UCSD-AML1 (cell line): ENCODE results near the gene DMRTC2.
A peak's percentile ranks its signal among the peaks of the same experiment; 100 is the strongest.
"Not testable (repeated sequence)": the region's sequence is repeated elsewhere in the genome, so short reads cannot be mapped to it uniquely, and the experiment has no call there.

ENCODE experiments used
- DNase-seq: peaks from one replicate; lab custom pipeline; 2025; ENCODE audit not compliant: unreplicated experiment; lab: John Stamatoyannopoulos, UW

The DMRTC2 gene

GRCh38 chr19:41869374-41869955 is 24.6 kb downstream of the DMRTC2 start:
- no peak for DNase-seq

DNA sequence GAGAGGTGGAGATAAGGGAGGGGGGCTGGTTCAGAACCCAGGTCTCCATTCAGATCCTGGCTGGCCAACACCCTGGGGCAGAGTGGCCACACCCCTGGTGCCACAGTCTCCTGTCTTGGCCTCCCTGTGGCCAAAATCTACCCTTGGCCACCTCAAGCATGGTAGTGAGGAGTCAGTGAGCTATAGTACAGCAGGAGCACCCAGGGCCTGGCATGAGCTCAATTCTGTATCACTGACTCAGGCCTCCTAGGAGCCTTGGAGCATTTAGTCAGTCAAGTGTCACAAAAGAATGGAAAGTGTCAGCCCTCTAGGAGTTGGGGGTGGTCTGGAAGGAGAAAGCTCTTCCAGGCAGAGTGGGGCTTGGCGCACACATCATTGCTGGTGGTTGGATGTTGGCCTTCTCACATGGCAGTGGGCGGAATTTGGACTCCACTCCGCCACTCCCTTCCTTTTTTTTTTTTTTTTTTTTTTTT is 25.6 kb downstream of the DMRTC2 start:
- DNase-seq = no peak

DNA sequence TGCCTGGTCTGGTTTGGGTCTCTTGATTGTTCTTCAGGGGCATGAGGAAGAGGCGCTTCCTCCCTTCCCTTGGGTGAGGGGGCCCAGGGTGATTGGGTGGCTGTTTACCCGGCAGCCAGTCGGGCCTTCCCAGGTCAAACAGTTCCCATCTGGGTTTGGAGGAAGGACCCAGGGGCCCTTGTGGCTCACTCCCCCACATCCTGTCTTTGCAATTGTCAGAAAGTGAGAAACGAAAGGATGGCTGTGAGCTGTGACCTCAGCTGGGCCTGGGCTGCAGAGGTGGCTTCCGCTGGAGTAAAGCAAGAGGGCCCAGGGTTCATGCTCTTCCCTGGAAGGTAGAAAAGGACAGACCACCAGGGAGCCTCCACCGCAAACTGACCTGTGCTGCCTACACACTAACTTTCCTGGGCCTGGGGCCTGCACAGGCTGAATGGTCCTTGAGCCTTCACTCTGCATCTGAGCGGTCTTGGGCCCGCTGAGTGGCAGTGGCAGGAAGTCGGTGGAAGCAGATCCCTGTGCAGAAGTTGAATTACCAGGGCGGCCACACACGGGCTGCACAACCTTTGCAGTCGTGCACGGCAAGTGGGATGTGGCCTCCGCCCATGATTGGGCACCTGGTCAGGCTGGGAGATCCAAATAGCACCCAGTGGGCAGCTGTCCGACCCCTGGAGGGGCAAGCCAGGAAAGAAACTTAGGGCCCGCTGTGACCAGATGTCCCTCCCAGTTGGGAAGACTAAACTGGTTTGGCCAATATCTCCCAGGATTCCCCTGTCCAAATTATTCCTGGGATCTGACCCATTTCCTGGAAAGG is 26.9 kb downstream of the DMRTC2 start:
- peak; percentile 88 for DNase-seq

DNA sequence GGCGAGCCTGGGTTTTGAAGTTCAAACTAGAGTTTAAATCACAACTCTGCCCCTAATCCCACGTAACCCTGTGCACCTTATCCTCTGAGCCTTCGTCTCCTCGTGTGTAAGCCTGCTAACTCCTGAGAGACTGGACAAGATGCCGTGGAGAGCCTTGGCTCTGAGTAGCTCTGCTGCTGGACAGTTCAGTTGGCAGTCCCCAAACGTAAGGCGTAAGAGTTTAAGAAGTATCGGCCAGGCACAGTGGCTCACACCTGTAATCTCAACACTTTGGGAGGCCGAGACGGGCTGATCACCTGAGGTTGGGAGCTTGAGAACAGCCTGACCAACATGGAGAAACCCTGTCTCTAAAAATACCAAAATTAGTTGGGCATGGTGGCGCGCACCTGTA is 27.5 kb downstream of the DMRTC2 start:
- no peak for DNase-seq

DNA sequence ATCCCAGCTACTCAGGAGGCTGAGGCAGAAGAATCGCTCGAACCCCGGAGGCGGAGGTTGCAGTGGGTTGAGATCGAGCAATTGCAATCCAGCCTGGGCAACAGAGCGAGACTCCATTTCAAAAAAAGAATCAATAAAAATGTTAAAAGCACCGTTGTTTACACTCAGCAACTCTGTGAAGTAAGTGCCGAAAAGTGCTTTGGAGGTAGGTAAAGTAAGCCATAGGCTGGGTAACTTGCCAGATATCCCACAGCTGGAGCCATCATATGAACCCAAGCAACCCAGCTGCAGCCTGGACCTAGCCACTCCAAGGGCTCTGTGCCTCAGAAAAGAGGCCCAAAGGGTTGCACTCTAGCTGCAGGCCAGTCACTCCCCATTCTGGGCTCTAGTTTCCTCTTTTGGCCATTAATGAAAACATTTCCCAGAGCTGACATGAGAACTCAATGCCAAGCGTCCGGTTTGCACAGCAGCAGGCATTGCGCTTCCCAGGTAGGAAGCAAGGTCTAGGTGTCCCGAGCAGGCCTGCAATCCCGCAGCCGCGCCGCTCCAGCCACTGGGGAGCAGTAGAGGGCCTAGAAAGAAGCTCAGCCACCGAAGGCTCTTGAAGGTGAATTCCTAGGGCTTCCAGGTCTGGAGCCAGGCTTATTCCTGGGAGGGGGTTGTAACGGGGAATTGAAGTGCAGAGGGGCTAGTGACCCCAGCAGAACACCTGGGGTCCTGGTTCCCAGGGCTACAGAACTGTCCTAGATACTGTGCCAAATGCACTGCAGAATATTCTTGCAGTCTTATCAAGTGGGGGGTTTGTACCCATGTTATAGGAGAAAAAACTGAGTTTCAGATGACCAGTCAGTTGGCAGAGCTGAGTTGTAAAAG is 28.2 kb downstream of the DMRTC2 start:
- DNase-seq = peak; percentile 82

GRCh38 chr19:41875973-41876372 is 31.1 kb downstream of the DMRTC2 start:
- not testable (repeated sequence) for DNase-seq

DNA sequence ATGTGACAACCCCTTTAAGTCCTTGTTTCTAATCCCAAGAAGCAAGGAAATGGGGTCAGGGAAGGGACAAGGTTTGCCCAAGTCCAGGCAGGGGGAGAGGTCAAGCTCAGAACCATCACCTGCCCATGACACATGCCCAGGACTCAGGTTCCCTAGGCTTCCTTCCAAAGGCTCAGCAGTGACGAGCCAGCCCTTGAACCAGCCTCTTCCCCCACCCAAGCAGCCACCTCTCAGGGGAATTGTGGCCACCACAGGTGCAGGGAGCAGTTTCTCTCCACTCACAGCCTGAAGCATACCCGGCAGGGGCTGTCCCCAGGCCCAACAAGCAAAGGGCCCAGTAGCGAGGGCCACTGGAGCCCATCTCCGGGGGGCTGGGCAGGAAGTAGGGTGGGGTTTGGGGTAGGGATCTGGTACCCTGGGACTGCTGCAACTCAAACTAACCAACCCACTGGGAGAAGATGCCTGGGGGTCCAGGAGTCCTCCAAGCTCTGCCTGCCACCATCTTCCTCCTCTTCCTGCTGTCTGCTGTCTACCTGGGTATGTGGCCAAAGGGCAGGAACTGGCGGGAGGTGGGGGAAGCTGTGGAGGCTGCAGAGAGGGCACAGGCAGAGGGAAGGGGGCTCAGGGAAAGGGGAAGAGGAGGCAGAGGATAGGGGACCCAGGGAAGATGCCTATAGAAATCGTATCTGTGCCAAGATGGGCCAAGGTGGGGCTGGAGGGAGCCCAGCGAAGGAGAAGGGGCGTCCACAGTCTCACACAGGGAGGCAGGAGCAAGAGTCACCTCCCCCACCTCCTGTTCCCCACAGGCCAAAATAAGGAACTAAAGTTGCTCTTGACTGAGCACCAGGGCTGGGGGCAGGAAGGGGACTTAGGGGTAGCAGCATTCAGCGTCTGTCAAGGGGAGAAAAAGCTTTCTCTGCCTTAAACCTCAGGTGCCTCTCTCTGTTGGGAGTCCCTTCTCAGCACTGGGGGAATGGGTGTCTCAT is 32.3 kb downstream of the DMRTC2 start, which contains the start of gene CD79A:
TSS of gene CD79A (plus strand) at position 433 of the 986 bp plus-strand sequence. CDS start at position 459, 26 bp downstream.
- DNase-seq = peak; percentile 74

- DNase-seq = peak; percentile 72
These were observed 33.4 kb downstream of the DMRTC2 start for GRCh38 chr19:41877916-41878905.

- DNase-seq = no peak
These were observed 34.2 kb downstream of the DMRTC2 start for GRCh38 chr19:41879080-41879479.

DNA sequence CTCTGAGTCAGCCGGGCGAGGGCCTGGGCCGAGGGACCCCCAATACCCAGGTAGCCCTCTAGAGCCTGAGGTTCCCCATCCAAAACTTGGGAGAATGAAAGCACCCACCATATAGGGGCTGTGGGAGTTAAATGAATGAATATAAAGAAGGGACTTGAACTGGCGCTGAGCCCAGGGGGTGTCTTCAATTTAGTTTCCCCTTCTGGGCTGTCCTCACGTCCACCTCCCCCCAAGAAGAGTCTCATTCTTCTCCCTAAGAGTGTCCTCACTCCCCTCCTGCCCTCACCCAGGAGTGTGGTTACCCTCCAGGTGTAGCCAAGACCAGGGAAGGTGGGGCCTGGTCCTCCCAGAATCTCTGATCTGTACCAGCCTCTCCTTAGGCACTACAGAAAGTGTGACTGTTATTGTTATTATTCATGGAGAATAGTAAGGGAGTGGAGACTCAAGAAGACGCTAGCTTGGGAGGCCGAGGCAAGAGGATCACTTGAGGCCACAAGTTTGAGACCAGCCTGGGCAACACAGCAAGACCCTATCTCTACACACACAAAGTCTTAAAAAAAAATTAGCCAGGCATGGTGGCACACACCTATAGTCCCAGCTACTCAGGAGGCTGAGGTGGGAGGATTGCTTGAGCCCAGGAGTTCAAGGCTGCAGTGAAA is 35.0 kb downstream of the DMRTC2 start:
- DNase-seq = no peak

GRCh38 chr19:41880329-41880708 is 35.5 kb downstream of the DMRTC2 start:
- DNase-seq = no peak

GRCh38 chr19:41882568-41883462 is 38.0 kb downstream of the DMRTC2 start, which contains the start of gene ARHGEF1:
Gene ARHGEF1, plus strand, starts transcription at chr19:41883184. Its CDS starts 4,899 bp downstream, at chr19:41888083.
- DNase-seq = peak; percentile 84

- no peak for DNase-seq
These were observed 38.6 kb downstream of the DMRTC2 start for GRCh38 chr19:41883463-41883820.

DNA sequence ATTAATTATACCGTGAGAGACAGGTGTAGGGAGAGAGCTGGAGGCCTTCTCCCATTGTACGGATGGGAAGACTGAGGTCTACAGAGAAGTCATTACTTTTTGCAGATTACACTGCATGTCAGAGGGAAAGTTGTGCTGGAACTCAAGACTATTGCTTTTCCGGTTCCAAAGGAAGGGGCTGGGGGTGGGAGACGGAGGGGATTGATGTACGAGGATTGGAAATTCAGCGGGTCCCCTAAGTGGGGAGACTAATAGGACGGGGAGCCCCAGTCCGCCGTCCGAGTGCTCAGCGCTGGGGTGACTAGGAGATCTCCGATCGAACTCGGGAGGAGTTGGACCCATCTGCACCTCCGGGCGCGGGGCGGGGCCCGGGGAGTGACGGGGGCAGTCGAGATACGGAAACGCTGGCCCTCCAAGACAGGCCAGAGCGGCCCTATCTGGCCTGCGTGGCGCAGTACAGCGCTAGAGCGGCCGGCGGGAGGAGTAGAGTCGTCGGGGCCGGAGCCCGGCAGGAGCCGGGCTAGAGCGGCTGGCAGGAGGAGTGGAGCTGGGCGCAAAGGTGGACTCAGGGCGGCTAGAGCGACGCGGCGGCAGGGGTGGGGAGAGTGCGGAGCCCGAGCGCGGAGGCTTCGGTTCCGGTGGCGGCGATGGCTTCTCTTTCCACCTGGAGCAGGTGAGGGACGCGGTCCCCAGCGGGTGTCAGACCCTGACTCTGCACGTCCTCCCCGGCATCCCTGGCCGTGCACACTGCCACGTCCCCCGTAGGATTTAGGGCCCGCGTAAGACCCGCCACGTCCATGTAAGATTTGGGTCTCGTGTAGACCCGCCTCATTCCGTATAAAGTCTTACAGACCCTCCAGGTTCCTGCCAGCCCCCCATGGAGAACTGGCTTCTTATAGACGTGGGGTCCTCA is 39.2 kb downstream of the DMRTC2 start:
- DNase-seq = peak; percentile 97

DNA sequence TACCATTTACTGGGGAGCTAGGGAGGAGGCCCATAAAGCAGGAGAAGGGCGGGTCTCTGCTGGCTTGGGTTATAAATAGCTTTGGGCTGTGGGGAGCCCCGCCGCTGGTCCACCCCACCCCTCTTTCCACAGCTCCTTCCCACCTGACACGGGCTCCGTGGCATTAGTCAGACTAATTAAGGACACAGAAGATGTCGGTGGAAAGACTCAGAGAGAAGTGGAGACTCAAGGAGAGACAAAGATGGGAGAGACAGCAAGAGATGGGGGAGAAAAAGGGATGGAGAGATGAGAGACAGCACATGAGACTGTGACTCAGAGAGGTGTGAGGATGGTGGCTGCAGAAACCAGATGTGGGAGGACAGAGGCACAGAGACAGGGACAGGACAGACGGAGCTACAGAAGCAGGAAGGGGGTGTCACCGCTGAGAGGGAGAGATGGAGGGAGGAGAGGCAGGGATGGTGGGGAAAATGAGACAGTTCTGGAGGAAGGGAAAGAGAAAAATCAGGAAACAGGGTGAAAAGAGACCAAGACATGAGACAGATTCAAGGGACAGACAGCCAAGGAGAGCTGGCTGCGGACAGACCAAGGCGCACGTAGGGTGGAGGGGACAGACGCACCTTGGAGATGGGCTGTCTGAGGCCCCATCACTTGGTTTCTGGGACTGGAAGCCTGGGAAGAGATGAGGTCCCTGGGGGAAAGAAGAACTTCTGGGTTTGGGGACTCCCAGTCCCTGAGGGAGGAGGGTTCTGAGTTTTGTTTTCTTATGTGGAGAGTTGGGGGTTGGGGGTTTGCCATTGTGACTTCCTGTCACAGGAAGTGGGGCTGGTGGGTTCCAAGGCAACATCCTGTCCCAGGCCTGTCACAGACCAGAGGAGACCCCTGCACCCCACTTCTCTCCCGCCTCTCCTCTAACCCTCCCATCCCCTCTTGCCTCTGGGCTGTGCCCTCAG is 42.2 kb downstream of the DMRTC2 start:
- peak; percentile 75 for DNase-seq
